HEK293 (cell line): ENCODE results near the gene INTS2.

Source experiments
- CTCF ChIP-seq: fragments of 450-650 bp; formaldehyde crosslinking; IDR thresholded peaks from 2 replicates; pipeline ENCODE4 v1.5.1; 2016; ENCODE audit warnings: missing biosample characterization, missing genetic modification characterization
- SETDB1 ChIP-seq: IDR thresholded peaks from one replicate; pipeline ENCODE4 v1.6.1; 2017; ENCODE audit warnings: mild to moderate bottlenecking, low read length, moderate library complexity, mixed read lengths; ENCODE audit not compliant: insufficient read length
- TCF7L2 ChIP-seq: IDR thresholded peaks from 2 replicates; pipeline ENCODE4 v1.6.1; 2011; ENCODE audit warnings: low read depth, mild to moderate bottlenecking, inconsistent platforms, low read length, moderate library complexity, borderline replicate concordance
- ZBTB6 ChIP-seq: fragments of 450-650 bp; formaldehyde crosslinking; IDR thresholded peaks from 2 replicates; pipeline ENCODE4 v1.5.1; 2017; ENCODE audit warnings: missing biosample characterization, missing genetic modification characterization
- ZNF174 ChIP-seq: fragments of 450-650 bp; formaldehyde crosslinking; IDR thresholded peaks from 2 replicates; pipeline ENCODE4 v1.5.0; 2017; ENCODE audit warnings: missing biosample characterization, mild to moderate bottlenecking, missing genetic modification characterization
- ZNF398 ChIP-seq: fragments of 450-650 bp; formaldehyde crosslinking; IDR thresholded peaks from 2 replicates; pipeline ENCODE4 v1.5.1; 2017; ENCODE audit warnings: missing biosample characterization, missing genetic modification characterization
- ZNF558 ChIP-seq: fragments of 450-650 bp; formaldehyde crosslinking; IDR thresholded peaks from 2 replicates; pipeline ENCODE4 v1.5.1; 2016; ENCODE audit warnings: missing biosample characterization, missing genetic modification characterization
- ZNF610 ChIP-seq: fragments of 450-650 bp; formaldehyde crosslinking; IDR thresholded peaks from 2 replicates; pipeline ENCODE4 v1.5.1; 2016; ENCODE audit warnings: missing biosample characterization, missing genetic modification characterization, borderline replicate concordance
- ZNF843 ChIP-seq: fragments of 450-650 bp; formaldehyde crosslinking; IDR thresholded peaks from 2 replicates; pipeline ENCODE4 v1.5.1; 2016; ENCODE audit warnings: missing biosample characterization, missing genetic modification characterization

- no peak for TF ChIP-seq ZNF398 (tag by site-specific recombination)
- no peak for TF ChIP-seq ZBTB6 (tag by site-specific recombination)
- no peak for TF ChIP-seq CTCF (tag by site-specific recombination)
- TF ChIP-seq ZNF610 (tag by site-specific recombination): no peak
- no peak for TF ChIP-seq ZNF174 (tag by site-specific recombination)
- no peak for TF ChIP-seq TCF7L2
- TF ChIP-seq ZNF558: no peak
- TF ChIP-seq ZNF843: no peak
- TF ChIP-seq SETDB1: no peak
Measured at GRCh38 chr17:61966191-61966590, 38.4 kb upstream of the INTS2 start.
